GM19324 (cell line): ENCODE measurements around the gene SPRYD3.
"Not testable (repeated sequence)": the region's sequence is repeated elsewhere in the genome, so short reads cannot be mapped to it uniquely, and the experiment has no call there.

ENCODE experiments used
- ATAC-seq: cut with Tn5 transposase; IDR thresholded peaks from one replicate; pipeline ENCODE4 v1.9.1; 2021; ENCODE audit warnings: mild to moderate bottlenecking, moderate library complexity; ENCODE audit not compliant: unreplicated experiment, low FRiP score

Gene SPRYD3

GRCh38 chr12:53102883-53103807 lies 24.0 kb upstream of the SPRYD3 start, which contains the start of gene SOAT2:
Gene SOAT2 (plus strand): TSS chr12:53103486. CDS start chr12:53103578, 92 bp downstream.
- no peak for ATAC-seq

GRCh38 chr12:53101931-53102781 lies 23.0 kb upstream of the SPRYD3 start:
- ATAC-seq: no peak

- no peak for ATAC-seq
These were observed 22.1 kb upstream of the SPRYD3 start for GRCh38 chr12:53101266-53101665.

GRCh38 chr12:53100466-53101151 lies 21.4 kb upstream of the SPRYD3 start:
- ATAC-seq: no peak

- ATAC-seq: no peak
These were observed 20.1 kb upstream of the SPRYD3 start for GRCh38 chr12:53099071-53099882.

GRCh38 chr12:53098354-53098981 lies 19.3 kb upstream of the SPRYD3 start:
- ATAC-seq: no peak

- ATAC-seq: peak; percentile 52
These were observed 18.6 kb upstream of the SPRYD3 start, which contains the start of gene IGFBP6 for GRCh38 chr12:53097564-53098353. Gene IGFBP6 (plus strand): TSS chr12:53097667. CDS start chr12:53097718, 51 bp downstream.

- no peak for ATAC-seq
These were observed 18.0 kb upstream of the SPRYD3 start for GRCh38 chr12:53097207-53097563.

GRCh38 chr12:53096759-53097158 lies 17.6 kb upstream of the SPRYD3 start:
- ATAC-seq: no peak

GRCh38 chr12:53096089-53096741 lies 17.0 kb upstream of the SPRYD3 start:
- ATAC-seq: no peak

- not testable (repeated sequence) for ATAC-seq
These were observed 16.4 kb upstream of the SPRYD3 start for GRCh38 chr12:53095596-53095895.

GRCh38 chr12:53094796-53095595 lies 15.8 kb upstream of the SPRYD3 start:
- not testable (repeated sequence) for ATAC-seq

GRCh38 chr12:53094394-53094787 lies 15.2 kb upstream of the SPRYD3 start:
- no peak for ATAC-seq

GRCh38 chr12:53093777-53094393 lies 14.7 kb upstream of the SPRYD3 start:
- ATAC-seq: no peak

GRCh38 chr12:53091756-53092155 lies 12.6 kb upstream of the SPRYD3 start:
- ATAC-seq: no peak

- no peak for ATAC-seq
These were observed 11.4 kb upstream of the SPRYD3 start for GRCh38 chr12:53090554-53090953.

- no peak for ATAC-seq
These were observed 10.9 kb upstream of the SPRYD3 start for GRCh38 chr12:53090105-53090504.
